K562 (cell line): ENCODE results near the gene ATXN7L2. TPM values are rescaled to one million over a fixed set of nuclear protein-coding genes. Genes with fewer than 3 reads are reported as not detected.

Experiments
- ARNT ChIP-seq, 2 experiments: fragments of 450-650 bp; IDR thresholded peaks; 2 replicates each; pipeline ENCODE4 v1.6.1; 2016; ENCODE audit warnings: mild to moderate bottlenecking in 1 of 2
- BACH1 ChIP-seq: fragments of 200-800 bp; sonication (Bioruptor generic); IDR thresholded peaks from 2 replicates; pipeline ENCODE4 v1.6.1; 2016; ENCODE audit warnings: missing genetic modification characterization, missing compliant biosample characterization
- CBX5 ChIP-seq: IDR thresholded peaks from 2 replicates; pipeline ENCODE4 v1.6.1; 2014; ENCODE audit warnings: low read depth, borderline replicate concordance
- DMBX1 ChIP-seq: fragments of 250-450 bp; sonication (Bioruptor Pico); IDR thresholded peaks from 2 replicates; pipeline ENCODE4 v1.8.0; 2022; ENCODE audit warnings: inconsistent platforms, mild to moderate bottlenecking, moderate library complexity, borderline replicate concordance
- ELF1 ChIP-seq: fragments of 200-800 bp; sonication (Bioruptor generic); IDR thresholded peaks from 2 replicates; pipeline ENCODE4 v1.6.1; 2016; ENCODE audit warnings: missing genetic modification characterization, missing compliant biosample characterization
- ESRRA ChIP-seq: fragments of 450-650 bp; IDR thresholded peaks from 2 replicates; pipeline ENCODE4 v1.6.1; 2014; ENCODE audit warnings: low read depth, mild to moderate bottlenecking, moderate library complexity, borderline replicate concordance
- FOS ChIP-seq: IDR thresholded peaks from 3 replicates; pipeline ENCODE4 v1.6.1; 2011; ENCODE audit not compliant: insufficient read length; ENCODE audit errors: extremely low read depth
- HDAC6 ChIP-seq: IDR thresholded peaks from 2 replicates; pipeline ENCODE4 v1.6.1; 2012; ENCODE audit warnings: low read depth, mild to moderate bottlenecking, control low read depth, inconsistent platforms, low read length, moderate library complexity
- ILF3 ChIP-seq: fragments of 450-650 bp; IDR thresholded peaks from 2 replicates; pipeline ENCODE4 v1.6.1; 2018; ENCODE audit warnings: antibody characterized with exemption, mild to moderate bottlenecking, moderate library complexity, borderline replicate concordance
- MYBL2 ChIP-seq, 2 experiments: fragments of 450-650 bp in 1 of 2; sonication (generic) in 1 of 2; formaldehyde crosslinking in 1 of 2; IDR thresholded peaks; 2 replicates each; pipeline versions ENCODE4 v1.6.1 to v1.8.1; 2017 to 2022; ENCODE audit warnings: borderline replicate concordance in 1 of 2, inconsistent platforms in 1 of 2, low read depth in 1 of 2, mild to moderate bottlenecking in 1 of 2, missing genetic modification reagents in 1 of 2, moderate library complexity in 1 of 2
- NFIC ChIP-seq: fragments of 450-650 bp; IDR thresholded peaks from 2 replicates; pipeline ENCODE4 v1.6.1; 2017; ENCODE audit warnings: mild to moderate bottlenecking, inconsistent platforms
- PKNOX1 ChIP-seq: fragments of 450-650 bp; IDR thresholded peaks from 2 replicates; pipeline ENCODE4 v1.6.1; 2016
- PML ChIP-seq: IDR thresholded peaks from 2 replicates; pipeline ENCODE4 v1.6.1; 2012; ENCODE audit warnings: low read length, inconsistent platforms
- POLR2G ChIP-seq: fragments of 200-400 bp; formaldehyde crosslinking; IDR thresholded peaks from 2 replicates; pipeline ENCODE4 v1.6.1; 2017; ENCODE audit warnings: low read depth, mild to moderate bottlenecking, antibody characterized with exemption, low read length, moderate library complexity
- RB1 ChIP-seq: fragments of 450-650 bp; IDR thresholded peaks from 2 replicates; pipeline ENCODE4 v1.6.1; 2017; ENCODE audit warnings: low read depth, mild to moderate bottlenecking
- TAF15 ChIP-seq: fragments of 200-400 bp; formaldehyde crosslinking; IDR thresholded peaks from 2 replicates; pipeline ENCODE4 v1.6.1; 2017; ENCODE audit warnings: mild to moderate bottlenecking, low read depth, low read length, moderate library complexity
- THRAP3 ChIP-seq: fragments of 450-650 bp; IDR thresholded peaks from 2 replicates; pipeline ENCODE4 v1.6.1; 2016; ENCODE audit warnings: mild to moderate bottlenecking, inconsistent platforms, borderline replicate concordance
- ZBTB7A ChIP-seq: IDR thresholded peaks from 2 replicates; pipeline ENCODE4 v1.6.1; 2011; ENCODE audit warnings: low read depth, mild to moderate bottlenecking, low read length, moderate library complexity, borderline replicate concordance; ENCODE audit not compliant: control insufficient read depth
- ZC3H8 ChIP-seq: fragments of 450-650 bp; IDR thresholded peaks from 2 replicates; pipeline ENCODE4 v1.6.1; 2017
- ZKSCAN8 ChIP-seq: fragments of 200-800 bp; sonication (Bioruptor generic); IDR thresholded peaks from 2 replicates; pipeline ENCODE4 v1.6.1; 2016; ENCODE audit warnings: missing genetic modification characterization, missing compliant biosample characterization
- ZMIZ1 ChIP-seq, 2 experiments: fragments of 150-350 bp in 1 of 2; IDR thresholded peaks; 2 replicates each; pipeline ENCODE4 v1.6.1; 2012 to 2016; ENCODE audit warnings: low read depth in 2 of 2, low read length in 2 of 2, mild to moderate bottlenecking in 1 of 2, moderate library complexity in 1 of 2
- ZNF175 ChIP-seq: fragments of 200-800 bp; sonication (Bioruptor generic); IDR thresholded peaks from 2 replicates; pipeline ENCODE4 v1.6.1; 2016; ENCODE audit warnings: low read depth, mild to moderate bottlenecking, missing genetic modification characterization, missing compliant biosample characterization
- ZNF184 ChIP-seq: sonication (generic); formaldehyde crosslinking; IDR thresholded peaks from 2 replicates; pipeline ENCODE4 v1.5.0; 2020; ENCODE audit warnings: missing genetic modification reagents
- ZNF217 ChIP-seq: sonication (generic); formaldehyde crosslinking; IDR thresholded peaks from 2 replicates; pipeline ENCODE4 v1.8.0; 2022; ENCODE audit warnings: mild to moderate bottlenecking, missing genetic modification reagents
- ZNF408 ChIP-seq: fragments of 250-450 bp; sonication (Bioruptor Pico); IDR thresholded peaks from 2 replicates; pipeline ENCODE4 v1.4.0; 2020; ENCODE audit warnings: low read depth, mild to moderate bottlenecking, moderate library complexity
- ZNF586 ChIP-seq: fragments of 450-650 bp; formaldehyde crosslinking; conservative IDR thresholded peaks from 2 replicates; pipeline ENCODE4 v1.4.0; 2020; ENCODE audit warnings: mild to moderate bottlenecking, moderate library complexity
- polyA plus RNA-seq, 8 experiments: library from polyadenylated mRNA; depleted of rRNA in 4 of 8; stranded (reverse) in 5 of 8; unstranded in 3 of 8; fragments of >200 nt; fragmentation: Nextera tagmentation in 2 of 8; fragmentation: Illumina TruSeq in 1 of 8; extraction: Ambion mirVana in 2 of 8; extraction: Trizol in 1 of 8; gene quantifications; 2 replicates each; pipeline versions ENCODE4 v1.2.1 to v1.2.3, GENCODE V29; 2011 to 2014; ENCODE audit warnings: inconsistent platforms in 1 of 8, missing spikeins in 1 of 8
- total RNA-seq, 7 experiments: library from RNA; depleted of rRNA in 6 of 7; stranded (reverse); fragments of >200 nt in 6 of 7; fragmentation: Illumina TruSeq in 2 of 7; extraction: Trizol in 2 of 7; gene quantifications; 2 replicates each; pipeline versions ENCODE4 v1.2.1 to v1.2.3, GENCODE V29; 2011 to 2021; ENCODE audit warnings: low replicate concordance in 1 of 7

The ATXN7L2 gene
- total and polyA plus RNA-seq, 9 of the 15 experiments (the other 6 are each of a cell fraction or from before 2014, with no cell fraction given) = 0.21 to 10.4 (median 5.8) TPM

- TF ChIP-seq ILF3 = no peak
- no peak for TF ChIP-seq TAF15
- TF ChIP-seq ARNT (IDR thresholded peaks at IDR 0.05) = no peak
- TF ChIP-seq ZKSCAN8 = no peak
- TF ChIP-seq ZNF184 (CRISPR knock-in tag) = no peak
- no peak for TF ChIP-seq FOS
- no peak for TF ChIP-seq DMBX1 (CRISPR knock-in tag)
- TF ChIP-seq BACH1 (tag) = no peak
- no peak for TF ChIP-seq NFIC
- TF ChIP-seq ZNF175 (CRISPR knock-in tag) = no peak
- no peak for TF ChIP-seq HDAC6
- TF ChIP-seq ZNF217 (CRISPR knock-in tag) = no peak
- peak; percentile 77 for TF ChIP-seq RB1
- no peak for TF ChIP-seq MYBL2 (IDR thresholded peaks at IDR 0.05; ENCODE audit: low read depth)
- TF ChIP-seq MYBL2 (CRISPR knock-in tag; IDR thresholded peaks at IDR 0.05; ENCODE audit: borderline replicate concordance) = no peak
- TF ChIP-seq ZNF408 (CRISPR knock-in tag) = no peak
- no peak for TF ChIP-seq ZNF586
- no peak for TF ChIP-seq ZC3H8
- TF ChIP-seq ZBTB7A = peak; percentile 79; the same call in 1 of the 2 replicates
- peak; percentile 13; the same call in 1 of the 2 replicates for TF ChIP-seq ESRRA
- TF ChIP-seq ELF1 = peak; percentile 87
- TF ChIP-seq CBX5 = no peak
- no peak for TF ChIP-seq THRAP3
- 0 out of 4 replicates have a peak, but pooled peaks of 1 of the 2 experiments have one; percentile 13 for TF ChIP-seq ZMIZ1 (IDR thresholded peaks at IDR 0.05; ENCODE audit: low read depth in 2 of 2, low read length in 2 of 2)
- no peak for TF ChIP-seq POLR2G
- peak; percentile 60; the same call in 1 of the 2 replicates for TF ChIP-seq PKNOX1
- TF ChIP-seq PML = no peak
These were observed 48.8 kb downstream of the ATXN7L2 start (continued) for GRCh38 chr1:109532365-109533136.
